K562 (cell line): ENCODE measurements around the gene IP6K2. TPM values are rescaled to one million over a fixed set of nuclear protein-coding genes. Genes with fewer than 3 reads are reported as not detected.

Experiments
- CBFB ChIP-seq: sonication (generic); formaldehyde crosslinking; IDR thresholded peaks from 2 replicates; pipeline ENCODE4 v1.4.0; 2020; ENCODE audit warnings: mild to moderate bottlenecking, missing genetic modification reagents
- MGA ChIP-seq: fragments of 450-650 bp; IDR thresholded peaks from 2 replicates; pipeline ENCODE4 v1.6.1; 2016; ENCODE audit warnings: mild to moderate bottlenecking, moderate library complexity
- ZNF134 ChIP-seq: fragments of 250-450 bp; sonication (Bioruptor Pico); conservative IDR thresholded peaks from 2 replicates; pipeline ENCODE4 v1.4.0; 2020
- polyA plus RNA-seq, 8 experiments: library from polyadenylated mRNA; depleted of rRNA in 4 of 8; stranded (reverse) in 5 of 8; unstranded in 3 of 8; fragments of >200 nt; fragmentation: Nextera tagmentation in 2 of 8; fragmentation: Illumina TruSeq in 1 of 8; extraction: Ambion mirVana in 2 of 8; extraction: Trizol in 1 of 8; gene quantifications; 2 replicates each; pipeline versions ENCODE4 v1.2.1 to v1.2.3, GENCODE V29; 2011 to 2014; ENCODE audit warnings: inconsistent platforms in 1 of 8, missing spikeins in 1 of 8
- total RNA-seq, 7 experiments: library from RNA; depleted of rRNA in 6 of 7; stranded (reverse); fragments of >200 nt in 6 of 7; fragmentation: Illumina TruSeq in 2 of 7; extraction: Trizol in 2 of 7; gene quantifications; 2 replicates each; pipeline versions ENCODE4 v1.2.1 to v1.2.3, GENCODE V29; 2011 to 2021; ENCODE audit warnings: low replicate concordance in 1 of 7
- TF ChIP-seq, protein P1 (sequence below), 3 experiments: fragments of 200-800 bp in 1 of 3; fragments of 250-450 bp in 1 of 3; fragments of 450-650 bp in 1 of 3; sonication (Bioruptor Pico) in 1 of 3; sonication (Bioruptor generic) in 1 of 3; formaldehyde crosslinking in 1 of 3; IDR thresholded peaks; 2 replicates each; pipeline versions ENCODE4 v1.6.1 to v1.8.0; 2016 to 2022; ENCODE audit warnings: mild to moderate bottlenecking in 2 of 3, missing genetic modification characterization in 2 of 3, missing compliant biosample characterization in 1 of 3, moderate library complexity in 1 of 3

The IP6K2 gene
- total and polyA plus RNA-seq, 9 of the 15 experiments (the other 6 are each of a cell fraction or from before 2014, with no cell fraction given) = 19.6 to 78.1 (median 48.0) TPM

GRCh38 chr3:48739955-48740823, 23.2 kb upstream of the IP6K2 start (continued):
- TF ChIP-seq, protein P1, sequence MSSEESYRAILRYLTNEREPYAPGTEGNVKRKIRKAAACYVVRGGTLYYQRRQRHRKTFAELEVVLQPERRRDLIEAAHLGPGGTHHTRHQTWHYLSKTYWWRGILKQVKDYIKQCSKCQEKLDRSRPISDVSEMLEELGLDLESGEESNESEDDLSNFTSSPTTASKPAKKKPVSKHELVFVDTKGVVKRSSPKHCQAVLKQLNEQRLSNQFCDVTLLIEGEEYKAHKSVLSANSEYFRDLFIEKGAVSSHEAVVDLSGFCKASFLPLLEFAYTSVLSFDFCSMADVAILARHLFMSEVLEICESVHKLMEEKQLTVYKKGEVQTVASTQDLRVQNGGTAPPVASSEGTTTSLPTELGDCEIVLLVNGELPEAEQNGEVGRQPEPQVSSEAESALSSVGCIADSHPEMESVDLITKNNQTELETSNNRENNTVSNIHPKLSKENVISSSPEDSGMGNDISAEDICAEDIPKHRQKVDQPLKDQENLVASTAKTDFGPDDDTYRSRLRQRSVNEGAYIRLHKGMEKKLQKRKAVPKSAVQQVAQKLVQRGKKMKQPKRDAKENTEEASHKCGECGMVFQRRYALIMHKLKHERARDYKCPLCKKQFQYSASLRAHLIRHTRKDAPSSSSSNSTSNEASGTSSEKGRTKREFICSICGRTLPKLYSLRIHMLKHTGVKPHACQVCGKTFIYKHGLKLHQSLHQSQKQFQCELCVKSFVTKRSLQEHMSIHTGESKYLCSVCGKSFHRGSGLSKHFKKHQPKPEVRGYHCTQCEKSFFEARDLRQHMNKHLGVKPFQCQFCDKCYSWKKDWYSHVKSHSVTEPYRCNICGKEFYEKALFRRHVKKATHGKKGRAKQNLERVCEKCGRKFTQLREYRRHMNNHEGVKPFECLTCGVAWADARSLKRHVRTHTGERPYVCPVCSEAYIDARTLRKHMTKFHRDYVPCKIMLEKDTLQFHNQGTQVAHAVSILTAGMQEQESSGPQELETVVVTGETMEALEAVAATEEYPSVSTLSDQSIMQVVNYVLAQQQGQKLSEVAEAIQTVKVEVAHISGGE (CRISPR knock-in tag; IDR thresholded peaks at IDR 0.05) = peak in 1 of 3 experiments; percentile 28; a peak in 1 of 6 replicates
- TF ChIP-seq MGA (peak; percentile 79), CBFB (no peak), ZNF134 (CRISPR knock-in tag) (no peak)
